SK-N-MC (cell line): Measurements from ENCODE around the gene ZNF324.

ENCODE experiments used
- DNase-seq: peaks from one replicate; pipeline ENCODE4 v3.0.0-alpha.2; 2011; ENCODE audit warnings: low read depth, low spot score
- H3K27ac ChIP-seq: fragments of 200-600 bp; sonication (generic); 2 replicates; pipeline ENCODE4 v1.5.1; 2016; ENCODE audit warnings: mixed run types
- H3K36me3 ChIP-seq: fragments of 200-600 bp; sonication (generic); 2 replicates; pipeline ENCODE4 v1.6.1; 2017; ENCODE audit warnings: antibody characterized with exemption, low read length, mixed read lengths; ENCODE audit not compliant: insufficient read depth
- H3K4me3 ChIP-seq: fragments of 200-600 bp; sonication (generic); 2 replicates; pipeline ENCODE4 v1.5.1; 2016
- H3K9ac ChIP-seq: fragments of 200-600 bp; sonication (generic); 2 replicates; pipeline ENCODE4 v1.8.0; 2017; ENCODE audit warnings: mixed run types, mixed read lengths; ENCODE audit not compliant: insufficient read length
- H3K9me3 ChIP-seq: fragments of 200-600 bp; sonication (generic); 2 replicates; pipeline ENCODE4 v1.6.1; 2017; ENCODE audit warnings: low read depth, mild to moderate bottlenecking, antibody characterized with exemption, low read length, moderate library complexity, mixed read lengths
- EZH2 ChIP-seq: fragments of 200-600 bp; sonication (generic); IDR thresholded peaks from one replicate; pipeline ENCODE4 v1.6.1; 2017; ENCODE audit warnings: antibody characterized with exemption
- FOXP2 ChIP-seq: optimal IDR thresholded peaks from 2 replicates; pipeline ENCODE3; 2011; ENCODE audit warnings: mild to moderate bottlenecking, moderate library complexity; ENCODE audit not compliant: insufficient read depth; ENCODE audit errors: extremely low read length, control extremely low read depth
- POLR2AphosphoS5 ChIP-seq: IDR thresholded peaks from 2 replicates; pipeline ENCODE4 v1.6.1; 2012; ENCODE audit warnings: mild to moderate bottlenecking, low read depth, low read length, borderline replicate concordance

Gene ZNF324

GRCh38 chr19:58510084-58510862, 43.4 kb downstream of the ZNF324 start:
- Histone ChIP-seq H3K9me3 (no peaks in the 10 kb centered on the region), H3K36me3 (no peaks in the 10 kb centered on the region), H3K4me3 (no peak overlapping the region), H3K27ac (no peak overlapping the region), H3K9ac (no peak overlapping the region)
- TF ChIP-seq EZH2 (no peak), FOXP2 (no peak), POLR2AphosphoS5 (no peak)
- no peak for DNase-seq

- Histone ChIP-seq H3K9me3 (no peaks in the 10 kb centered on the region), H3K4me3 (no peak within 1 kb of the TSS), H3K9ac (no peak within 1 kb of the TSS), H3K36me3 (peaks cover 10% of the 10 kb centered on the region; the same call in 1 of the 2 replicates), H3K27ac (no peak within 1 kb of the TSS)
- TF ChIP-seq POLR2AphosphoS5 = no peak
- no peak for TF ChIP-seq EZH2
- no peak for TF ChIP-seq FOXP2
- DNase-seq = no peak
These were observed 44.7 kb downstream of the ZNF324 start, which contains the start of gene SLC27A5 for GRCh38 chr19:58511353-58512208. Gene SLC27A5, minus strand, starts transcription at chr19:58511992. Its CDS starts 37 bp downstream, at chr19:58511955.

- Histone ChIP-seq H3K9ac (peak overlapping the region; percentile 78), H3K36me3 (peaks cover 14% of the 10 kb centered on the region; the same call in 1 of the 2 replicates), H3K27ac (peak overlapping the region; percentile 76), H3K4me3 (peak overlapping the region; percentile 89), H3K9me3 (no peaks in the 10 kb centered on the region)
- no peak for DNase-seq
- no peak for TF ChIP-seq EZH2
- TF ChIP-seq FOXP2 = no peak
- TF ChIP-seq POLR2AphosphoS5 = no peak
These were observed 46.4 kb downstream of the ZNF324 start for GRCh38 chr19:58513213-58513693.

- DNase-seq = peak; percentile 53
- TF ChIP-seq POLR2AphosphoS5 (peak; percentile 94), FOXP2 (peak; percentile 87), EZH2 (no peak)
- H3K27ac ChIP-seq = peak overlapping the region; percentile 78
- H3K9ac ChIP-seq = peak overlapping the region; percentile 89
- H3K9me3 ChIP-seq = no peaks in the 10 kb centered on the region
- peak overlapping the region; percentile 89 for H3K4me3 ChIP-seq
- H3K36me3 ChIP-seq = peaks cover 14% of the 10 kb centered on the region; the same call in 1 of the 2 replicates
These were observed 47.0 kb downstream of the ZNF324 start for GRCh38 chr19:58513694-58514563.

GRCh38 chr19:58514564-58515022, 47.7 kb downstream of the ZNF324 start:
- Histone ChIP-seq H3K27ac (peak overlapping the region; percentile 78), H3K4me3 (peak overlapping the region; percentile 89)
- no peak for TF ChIP-seq EZH2
- TF ChIP-seq FOXP2 = no peak
- TF ChIP-seq POLR2AphosphoS5 = no peak

GRCh38 chr19:58515259-58515658, 48.4 kb downstream of the ZNF324 start:
- H3K9ac ChIP-seq = peak overlapping the region; percentile 8
- peaks cover 14% of the 10 kb centered on the region; the same call in 1 of the 2 replicates for H3K36me3 ChIP-seq
- H3K27ac ChIP-seq = peak overlapping the region; percentile 82
- H3K4me3 ChIP-seq = peak overlapping the region; percentile 42
- DNase-seq = no peak
- H3K9me3 ChIP-seq = no peaks in the 10 kb centered on the region
- no peak for TF ChIP-seq POLR2AphosphoS5
- TF ChIP-seq FOXP2 = no peak
- no peak for TF ChIP-seq EZH2

More at GRCh38 chr19:58514564-58515022, 47.7 kb downstream of the ZNF324 start:
- Histone ChIP-seq H3K36me3 (peaks cover 14% of the 10 kb centered on the region; the same call in 1 of the 2 replicates), H3K9me3 (no peaks in the 10 kb centered on the region), H3K9ac (peak overlapping the region; percentile 89)
- DNase-seq = no peak

GRCh38 chr19:58516246-58516836, 49.5 kb downstream of the ZNF324 start:
- peak overlapping the region; percentile 8 for H3K9ac ChIP-seq
- peaks cover 14% of the 10 kb centered on the region; the same call in 1 of the 2 replicates for H3K36me3 ChIP-seq
- TF ChIP-seq FOXP2 (no peak), EZH2 (no peak), POLR2AphosphoS5 (no peak)
- H3K9me3 ChIP-seq = no peaks in the 10 kb centered on the region
- H3K4me3 ChIP-seq = peak overlapping the region; percentile 42; the same call in 1 of the 2 replicates
- peak overlapping the region; percentile 82 for H3K27ac ChIP-seq
- no peak for DNase-seq
